ENCODE results near the gene OR2A1.
"Not testable (repeated sequence)": the region's sequence is repeated elsewhere in the genome, so short reads cannot be mapped to it uniquely, and the experiment has no call there.

OR2A1 gene

GRCh38 chr7:144325868-144326267 lies 13.6 kb downstream of the OR2A1 start:
- not testable (repeated sequence) for DNase-seq

GRCh38 chr7:144330044-144330443 lies 17.8 kb downstream of the OR2A1 start:
- not testable (repeated sequence) for DNase-seq

GRCh38 chr7:144331221-144331995 lies 19.2 kb downstream of the OR2A1 start:
- DNase-seq, result not testable (repeated sequence)

GRCh38 chr7:144331996-144332288 lies 19.7 kb downstream of the OR2A1 start:
- DNase-seq, result not testable (repeated sequence)

GRCh38 chr7:144348625-144349024 lies 36.4 kb downstream of the OR2A1 start:
- not testable (repeated sequence) for DNase-seq

- not testable (repeated sequence) for DNase-seq
These were observed 39.4 kb downstream of the OR2A1 start for GRCh38 chr7:144351667-144352066.

- not testable (repeated sequence) for DNase-seq
These were observed 43.1 kb downstream of the OR2A1 start, which contains the start of gene ARHGEF5 for GRCh38 chr7:144355176-144355822. ARHGEF5 (plus strand) TSS chr7:144355402; CDS start chr7:144362670, 7,268 bp downstream.

GRCh38 chr7:144356185-144356584 lies 44.0 kb downstream of the OR2A1 start:
- DNase-seq, result not testable (repeated sequence)

- not testable (repeated sequence) for DNase-seq
These were observed 44.6 kb downstream of the OR2A1 start for GRCh38 chr7:144356860-144357259.

- not testable (repeated sequence) for DNase-seq
These were observed 49.8 kb downstream of the OR2A1 start for GRCh38 chr7:144362061-144362460.

- not testable (repeated sequence) for DNase-seq
These were observed 53.3 kb downstream of the OR2A1 start for GRCh38 chr7:144365523-144365922.

- not testable (repeated sequence) for DNase-seq
These were observed 55.0 kb downstream of the OR2A1 start for GRCh38 chr7:144367250-144367649.

- not testable (repeated sequence) for DNase-seq
These were observed 57.0 kb downstream of the OR2A1 start for GRCh38 chr7:144369221-144369620.
